ENCODE measurements around the gene BRD4.

The BRD4 gene

DNA sequence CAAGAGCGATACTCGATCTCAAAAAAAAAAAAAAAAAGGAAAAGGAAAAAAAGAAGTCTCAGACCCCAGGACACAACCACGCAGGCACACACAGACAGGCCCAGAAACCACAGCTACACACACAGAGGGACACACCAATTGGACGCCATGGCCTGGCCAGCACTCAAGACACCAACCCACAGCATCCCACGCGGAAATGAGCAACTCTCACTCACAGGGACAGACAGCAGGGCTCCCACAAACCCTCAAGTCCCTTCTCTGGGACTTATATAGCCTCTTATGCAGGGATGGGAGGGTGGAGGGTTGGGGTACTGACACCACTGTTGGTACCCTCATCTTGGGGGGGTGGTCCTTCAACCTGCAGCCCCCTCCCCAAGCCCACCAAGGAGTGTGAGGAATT lies 137.4 kb downstream of the BRD4 start:
- DNase-seq (ENCODE audit: low read depth in 2 of 2): no peak

DNA sequence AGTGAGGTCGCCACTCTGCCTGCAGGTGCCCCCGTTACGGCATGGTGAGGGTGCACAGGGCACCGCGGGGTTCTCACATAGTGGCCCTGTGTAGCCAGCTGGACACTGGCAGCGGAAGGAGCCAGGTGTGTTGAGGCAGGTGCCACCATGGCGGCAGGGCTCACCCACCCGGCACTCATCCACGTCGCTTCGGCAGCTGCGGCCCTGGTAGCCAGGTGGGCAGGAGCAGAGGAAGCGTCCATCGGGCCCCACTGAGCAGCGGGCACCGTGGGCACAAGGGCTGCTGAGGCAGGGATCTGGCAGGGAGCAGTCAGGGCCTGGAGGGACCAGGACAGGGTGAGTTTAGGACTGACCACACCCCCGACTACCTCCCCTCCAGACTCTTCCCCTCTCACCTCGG lies 140.4 kb downstream of the BRD4 start:
- DNase-seq (ENCODE audit: low read depth in 2 of 2): no peak

DNA sequence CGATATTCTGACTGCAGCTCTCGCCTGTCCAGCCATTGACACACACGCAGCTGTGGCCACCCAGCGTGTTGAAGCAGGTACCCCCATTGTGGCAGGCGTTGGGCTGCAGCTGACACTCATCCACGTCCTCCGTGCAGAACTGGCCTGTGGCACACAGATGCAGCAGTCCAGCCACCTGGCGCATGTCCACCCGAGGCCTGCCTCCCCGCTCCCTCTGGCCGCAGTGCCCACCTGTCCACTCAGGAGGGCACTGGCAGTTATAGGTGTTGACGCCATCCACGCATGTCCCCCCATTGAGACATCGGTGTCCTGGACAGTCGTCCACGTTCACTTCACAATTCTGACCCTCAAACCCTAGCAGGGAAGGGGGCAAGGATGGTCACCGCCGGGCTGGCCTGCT lies 140.8 kb downstream of the BRD4 start:
- no peak for DNase-seq (ENCODE audit: low read depth in 2 of 2)

DNA sequence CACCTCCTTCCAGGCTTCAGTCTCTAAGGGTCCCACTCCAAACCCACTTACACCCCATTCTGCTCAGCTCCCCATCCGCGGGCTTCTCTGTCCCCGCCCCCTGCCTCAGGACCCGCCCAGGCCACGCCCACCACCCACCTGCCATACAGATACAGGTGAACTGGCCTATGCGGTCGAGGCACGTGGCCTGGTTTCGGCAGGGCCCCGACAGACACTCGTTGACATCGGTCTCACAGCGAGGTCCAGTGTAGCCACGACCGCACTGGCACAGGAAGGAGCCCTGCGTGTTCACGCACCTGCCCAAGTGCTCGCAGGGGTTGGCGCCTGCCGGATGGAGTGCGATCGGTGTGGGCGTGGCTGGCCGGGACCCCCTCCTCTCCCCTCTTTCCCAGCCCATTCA lies 143.5 kb downstream of the BRD4 start:
- DNase-seq (ENCODE audit: low read depth in 2 of 2): no peak

DNA sequence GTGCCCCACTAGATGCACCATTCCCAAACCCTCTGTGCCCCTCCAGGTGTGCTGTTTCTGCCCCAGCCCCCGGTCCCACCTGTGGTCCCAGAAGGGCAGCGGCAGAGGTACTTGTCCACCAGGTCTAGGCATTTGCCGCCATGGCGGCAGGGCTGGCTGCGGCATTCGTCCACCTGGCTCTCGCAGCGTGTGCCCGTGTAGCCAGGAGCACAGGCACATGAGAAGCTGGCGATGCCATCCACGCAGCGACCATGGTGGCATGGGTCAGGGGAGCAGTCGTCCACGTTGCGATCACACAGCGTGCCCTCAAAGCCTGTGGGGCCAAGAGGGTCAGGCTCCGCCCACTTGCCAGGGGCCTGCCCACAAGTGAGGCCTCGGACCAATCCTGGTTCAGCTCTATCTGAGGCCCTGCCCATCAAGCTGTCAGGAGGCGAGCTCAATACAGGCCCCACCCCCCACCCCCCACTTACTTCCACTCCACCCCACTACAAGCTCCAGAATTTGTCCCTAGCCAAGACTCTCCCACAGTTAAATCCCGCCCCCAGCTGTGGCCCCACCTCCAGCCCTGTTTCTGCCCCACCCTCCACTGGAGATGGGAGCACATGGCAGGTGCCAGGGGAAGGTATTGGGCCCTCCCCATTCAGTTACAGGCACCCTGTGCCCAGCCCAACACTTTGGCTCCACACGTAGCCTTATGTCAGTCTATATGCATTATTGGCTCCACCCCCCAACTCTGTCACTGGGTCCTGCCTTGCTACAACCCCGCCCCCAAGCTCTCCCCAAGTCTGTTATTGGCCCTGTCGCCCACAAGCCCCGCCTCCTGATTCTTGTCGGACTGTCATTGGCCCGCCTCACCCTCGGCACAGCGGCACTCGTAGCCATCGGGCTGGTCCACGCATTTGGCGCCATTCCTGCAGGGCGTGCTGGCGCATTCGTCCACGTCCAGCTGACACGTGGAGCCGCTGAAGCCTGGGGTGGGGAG lies 145.0 kb downstream of the BRD4 start:
- DNase-seq (ENCODE audit: low read depth in 2 of 2): no peak
